ENCODE results near the gene COL26A1. TPM values are rescaled to one million over a fixed set of nuclear protein-coding genes. Genes with fewer than 3 reads are reported as not detected.
A peak's percentile ranks its signal among the peaks of the same experiment; 100 is the strongest.

Gene COL26A1
- total RNA-seq, 1 donor from 2014 or later: 155 TPM

GRCh38 chr7:101539784-101540183 lies 177.1 kb downstream of the COL26A1 start:
- H3K36me3 Mint-ChIP-seq (ENCODE audit: low read depth): peaks cover 4% of the 10 kb centered on the region
- TF ChIP-seq, protein P1, sequence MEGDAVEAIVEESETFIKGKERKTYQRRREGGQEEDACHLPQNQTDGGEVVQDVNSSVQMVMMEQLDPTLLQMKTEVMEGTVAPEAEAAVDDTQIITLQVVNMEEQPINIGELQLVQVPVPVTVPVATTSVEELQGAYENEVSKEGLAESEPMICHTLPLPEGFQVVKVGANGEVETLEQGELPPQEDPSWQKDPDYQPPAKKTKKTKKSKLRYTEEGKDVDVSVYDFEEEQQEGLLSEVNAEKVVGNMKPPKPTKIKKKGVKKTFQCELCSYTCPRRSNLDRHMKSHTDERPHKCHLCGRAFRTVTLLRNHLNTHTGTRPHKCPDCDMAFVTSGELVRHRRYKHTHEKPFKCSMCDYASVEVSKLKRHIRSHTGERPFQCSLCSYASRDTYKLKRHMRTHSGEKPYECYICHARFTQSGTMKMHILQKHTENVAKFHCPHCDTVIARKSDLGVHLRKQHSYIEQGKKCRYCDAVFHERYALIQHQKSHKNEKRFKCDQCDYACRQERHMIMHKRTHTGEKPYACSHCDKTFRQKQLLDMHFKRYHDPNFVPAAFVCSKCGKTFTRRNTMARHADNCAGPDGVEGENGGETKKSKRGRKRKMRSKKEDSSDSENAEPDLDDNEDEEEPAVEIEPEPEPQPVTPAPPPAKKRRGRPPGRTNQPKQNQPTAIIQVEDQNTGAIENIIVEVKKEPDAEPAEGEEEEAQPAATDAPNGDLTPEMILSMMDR (IDR thresholded peaks at IDR 0.05): no peak
- H3K9me3 Mint-ChIP-seq (ENCODE audit: low read depth): no peaks in the 10 kb centered on the region
- no peak overlapping the region for H3K27ac Mint-ChIP-seq (ENCODE audit: unreplicated experiment)
- DNase-seq (ENCODE audit: low spot score): peak; percentile 79
- peaks cover 35% of the 10 kb centered on the region for H3K4me1 Mint-ChIP-seq (ENCODE audit: low read depth)
- no peak overlapping the region for H3K4me3 Mint-ChIP-seq (ENCODE audit: unreplicated experiment)
- no peaks in the 10 kb centered on the region for H3K27me3 Mint-ChIP-seq (ENCODE audit: low read depth)

DNA sequence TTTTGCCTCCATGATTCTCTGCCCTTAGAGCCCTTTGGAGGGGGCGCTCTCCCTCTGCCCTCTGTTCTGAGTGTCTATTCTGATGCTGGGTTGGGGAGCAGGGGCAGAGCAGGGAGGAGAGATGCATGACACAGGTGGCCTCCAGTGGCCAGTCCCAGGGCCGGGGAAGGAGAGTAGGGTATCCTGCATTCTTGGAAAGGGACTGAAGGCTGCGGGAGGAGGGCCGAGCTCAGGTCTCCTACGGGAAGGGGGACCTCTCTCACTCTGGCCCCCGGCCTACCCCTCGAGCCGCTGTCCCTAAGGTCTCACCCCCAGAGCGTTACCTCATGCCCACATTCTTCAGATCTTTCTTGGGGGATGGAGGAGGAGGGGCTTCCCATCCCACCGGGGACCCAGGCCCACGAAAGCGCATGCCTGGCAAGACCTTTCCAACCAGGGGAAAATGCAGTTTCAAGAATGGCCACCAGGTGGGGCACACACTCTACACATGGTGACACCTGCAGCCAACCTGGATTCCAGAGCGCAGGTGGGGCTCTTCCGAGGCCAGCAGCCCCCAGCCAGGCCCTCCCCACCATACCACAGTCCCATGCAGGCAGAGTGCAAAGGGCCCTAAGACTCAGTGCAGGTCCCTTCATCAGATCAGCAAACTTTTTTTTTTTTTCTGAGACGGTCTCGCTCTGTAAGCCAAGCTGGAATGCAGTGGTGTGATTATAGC lies 180.0 kb downstream of the COL26A1 start:
- H3K9me3 Mint-ChIP-seq (ENCODE audit: low read depth): no peaks in the 10 kb centered on the region
- H3K4me3 Mint-ChIP-seq (ENCODE audit: unreplicated experiment): no peak overlapping the region
- TF ChIP-seq, protein P1 (IDR thresholded peaks at IDR 0.05): peak; percentile 98
- H3K27ac Mint-ChIP-seq (ENCODE audit: unreplicated experiment): no peak overlapping the region
- peak; percentile 83 for DNase-seq (ENCODE audit: low spot score)
- peaks cover 11% of the 10 kb centered on the region for H3K4me1 Mint-ChIP-seq (ENCODE audit: low read depth)
- peaks cover 12% of the 10 kb centered on the region for H3K36me3 Mint-ChIP-seq (ENCODE audit: low read depth)
- no peaks in the 10 kb centered on the region for H3K27me3 Mint-ChIP-seq (ENCODE audit: low read depth)

DNA sequence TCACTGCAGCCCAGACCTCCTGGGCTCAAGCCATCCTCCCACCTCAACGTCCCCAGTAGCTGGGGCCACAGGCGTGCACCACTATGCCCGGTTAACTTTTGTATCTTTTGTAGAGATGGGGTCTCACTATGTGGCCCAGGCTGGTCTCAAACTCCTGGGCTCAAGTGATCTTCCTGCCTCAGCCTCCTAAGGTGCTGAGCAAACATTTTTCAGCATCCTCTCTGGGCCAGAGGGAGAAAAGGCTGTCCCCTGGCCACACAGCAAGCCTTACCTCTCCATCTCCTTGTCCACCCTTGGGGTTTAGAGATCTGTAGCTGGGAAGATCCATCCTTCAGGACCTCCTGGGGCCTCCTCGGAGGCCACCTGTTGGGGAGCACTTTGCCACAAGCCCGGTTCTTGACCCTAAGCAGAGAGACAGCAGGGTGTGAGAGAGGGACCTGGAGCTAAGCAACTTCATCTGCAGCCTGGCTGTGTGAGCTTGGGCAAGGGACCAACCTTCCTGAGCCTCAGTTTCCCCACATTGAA lies 180.6 kb downstream of the COL26A1 start:
- no peak overlapping the region for H3K27ac Mint-ChIP-seq (ENCODE audit: unreplicated experiment)
- peaks cover 15% of the 10 kb centered on the region for H3K36me3 Mint-ChIP-seq (ENCODE audit: low read depth)
- no peak overlapping the region for H3K4me3 Mint-ChIP-seq (ENCODE audit: unreplicated experiment)
- TF ChIP-seq, protein P1 (IDR thresholded peaks at IDR 0.05): no peak
- no peak for DNase-seq (ENCODE audit: low spot score)
- H3K9me3 Mint-ChIP-seq (ENCODE audit: low read depth): no peaks in the 10 kb centered on the region
- H3K4me1 Mint-ChIP-seq (ENCODE audit: low read depth): peaks cover 6% of the 10 kb centered on the region
- H3K27me3 Mint-ChIP-seq (ENCODE audit: low read depth): no peaks in the 10 kb centered on the region

- TF ChIP-seq, protein P1 (IDR thresholded peaks at IDR 0.05): no peak
- no peak overlapping the region for H3K27ac Mint-ChIP-seq (ENCODE audit: unreplicated experiment)
- H3K4me1 Mint-ChIP-seq (ENCODE audit: low read depth): peaks cover 5% of the 10 kb centered on the region
Observed at GRCh38 chr7:101543846-101544245, 181.2 kb downstream of the COL26A1 start.

DNA sequence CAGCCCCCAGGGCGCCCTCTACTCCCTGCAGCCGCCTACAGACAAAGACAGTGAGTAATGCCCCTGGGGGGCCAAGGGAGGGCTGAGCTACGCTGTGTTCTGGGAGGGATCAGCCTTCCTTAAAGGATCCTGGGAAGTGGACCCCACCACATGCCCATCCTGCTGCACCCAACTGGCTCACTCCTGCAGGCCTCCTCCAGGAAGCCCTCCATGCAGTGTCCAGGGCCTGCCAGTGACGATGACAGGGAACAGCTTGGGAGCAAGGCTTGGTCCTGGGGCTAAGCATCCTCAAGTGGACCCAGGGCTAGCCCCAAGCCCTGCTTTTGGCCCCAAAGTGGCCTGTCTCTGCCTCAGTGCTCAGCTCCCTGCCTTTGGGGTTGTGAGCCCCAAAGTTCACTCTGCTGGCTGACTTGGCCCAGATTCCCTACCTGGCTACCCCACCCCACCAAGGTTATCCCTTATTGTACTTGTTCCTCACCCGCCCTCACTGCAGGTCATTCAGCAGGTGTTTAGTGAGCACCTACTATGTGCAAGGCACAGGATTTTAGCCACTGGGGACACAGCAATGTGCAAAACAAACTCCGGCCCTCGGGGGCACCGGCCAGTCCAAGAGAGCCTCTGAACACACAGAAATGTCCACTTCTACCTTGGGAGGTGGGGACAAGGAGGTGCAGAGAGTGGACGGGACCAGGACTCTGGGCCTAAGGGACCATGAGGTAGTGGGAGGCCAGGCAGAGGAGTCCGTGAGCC lies 182.9 kb downstream of the COL26A1 start:
- H3K4me3 Mint-ChIP-seq (ENCODE audit: unreplicated experiment): no peak overlapping the region
- no peaks in the 10 kb centered on the region for H3K27me3 Mint-ChIP-seq (ENCODE audit: low read depth)
- H3K27ac Mint-ChIP-seq (ENCODE audit: unreplicated experiment): no peak overlapping the region
- DNase-seq (ENCODE audit: low spot score): peak; percentile 49
- H3K4me1 Mint-ChIP-seq (ENCODE audit: low read depth): peaks cover 3% of the 10 kb centered on the region
- no peaks in the 10 kb centered on the region for H3K9me3 Mint-ChIP-seq (ENCODE audit: low read depth)
- TF ChIP-seq, protein P1 (IDR thresholded peaks at IDR 0.05): no peak
- H3K36me3 Mint-ChIP-seq (ENCODE audit: low read depth): peaks cover 16% of the 10 kb centered on the region

More at GRCh38 chr7:101543846-101544245, 181.2 kb downstream of the COL26A1 start:
- DNase-seq (ENCODE audit: low spot score): peak; percentile 73
- Mint-ChIP-seq H3K4me3 (ENCODE audit: unreplicated experiment) (no peak overlapping the region), H3K36me3 (ENCODE audit: low read depth) (peaks cover 15% of the 10 kb centered on the region), H3K27me3 (ENCODE audit: low read depth) (no peaks in the 10 kb centered on the region), H3K9me3 (ENCODE audit: low read depth) (no peaks in the 10 kb centered on the region)
